ENCODE measurements around the gene MYO3B.

- TF ChIP-seq CTCF (conservative IDR thresholded peaks at IDR 0.05; ENCODE audit: low read length) = no peak
- no peak for TF ChIP-seq EZH2phosphoT487 (IDR thresholded peaks at IDR 0.05; ENCODE audit: borderline replicate concordance, low read depth, low read length)
Observed at GRCh38 chr2:170206246-170206645, 28.3 kb downstream of the MYO3B start.
